DND-41 (cell line): Measurements from ENCODE around the gene SLC22A7.

ENCODE experiments used
- EZH2 ChIP-seq: IDR thresholded peaks from 3 replicates; pipeline ENCODE4 v1.6.1; 2012; ENCODE audit warnings: borderline replicate concordance, low read depth, mild to moderate bottlenecking, moderate library complexity, low read length, inconsistent platforms; ENCODE audit not compliant: severe bottlenecking
- TF ChIP-seq, protein P1 (sequence below): IDR thresholded peaks from 2 replicates; pipeline ENCODE4 v1.5.1; 2012; ENCODE audit warnings: borderline replicate concordance, low read length, moderate library complexity, mild to moderate bottlenecking; ENCODE audit not compliant: poor library complexity, severe bottlenecking; ENCODE audit errors: extremely low read depth

DNA sequence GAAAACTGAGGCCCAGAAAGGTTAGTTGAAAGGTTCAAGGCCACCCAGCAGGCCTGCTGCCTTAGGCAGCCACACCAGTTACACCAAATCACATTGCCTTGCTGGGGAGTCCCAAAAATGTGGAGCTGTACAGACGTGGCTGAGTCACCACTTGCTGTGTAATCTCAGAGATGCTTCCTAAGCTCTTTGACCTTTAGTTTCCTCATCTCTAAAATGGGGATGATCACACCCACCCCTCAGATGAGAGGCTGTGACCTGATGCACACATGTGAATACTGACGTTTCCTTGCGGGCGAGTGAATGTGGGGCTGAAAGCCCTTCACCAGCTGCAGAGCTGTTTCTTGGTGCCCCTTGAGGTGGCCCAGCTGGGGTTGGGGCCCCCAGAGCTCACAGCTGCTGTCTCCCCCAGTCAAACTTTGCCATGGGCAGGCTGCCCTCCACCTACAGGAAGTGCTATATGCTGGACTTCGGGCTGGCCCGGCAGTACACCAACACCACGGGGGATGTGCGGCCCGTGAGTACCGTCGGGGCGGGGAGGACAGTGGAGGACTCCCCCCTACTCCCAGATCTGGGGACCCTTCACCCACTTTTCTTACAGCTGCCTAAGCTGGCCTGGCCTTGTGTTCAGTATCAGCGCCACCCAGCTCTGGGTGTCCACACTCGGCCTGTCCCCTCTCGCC lies 43.8 kb upstream of the SLC22A7 start:
- TF ChIP-seq, protein P1, sequence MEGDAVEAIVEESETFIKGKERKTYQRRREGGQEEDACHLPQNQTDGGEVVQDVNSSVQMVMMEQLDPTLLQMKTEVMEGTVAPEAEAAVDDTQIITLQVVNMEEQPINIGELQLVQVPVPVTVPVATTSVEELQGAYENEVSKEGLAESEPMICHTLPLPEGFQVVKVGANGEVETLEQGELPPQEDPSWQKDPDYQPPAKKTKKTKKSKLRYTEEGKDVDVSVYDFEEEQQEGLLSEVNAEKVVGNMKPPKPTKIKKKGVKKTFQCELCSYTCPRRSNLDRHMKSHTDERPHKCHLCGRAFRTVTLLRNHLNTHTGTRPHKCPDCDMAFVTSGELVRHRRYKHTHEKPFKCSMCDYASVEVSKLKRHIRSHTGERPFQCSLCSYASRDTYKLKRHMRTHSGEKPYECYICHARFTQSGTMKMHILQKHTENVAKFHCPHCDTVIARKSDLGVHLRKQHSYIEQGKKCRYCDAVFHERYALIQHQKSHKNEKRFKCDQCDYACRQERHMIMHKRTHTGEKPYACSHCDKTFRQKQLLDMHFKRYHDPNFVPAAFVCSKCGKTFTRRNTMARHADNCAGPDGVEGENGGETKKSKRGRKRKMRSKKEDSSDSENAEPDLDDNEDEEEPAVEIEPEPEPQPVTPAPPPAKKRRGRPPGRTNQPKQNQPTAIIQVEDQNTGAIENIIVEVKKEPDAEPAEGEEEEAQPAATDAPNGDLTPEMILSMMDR = no peak
- TF ChIP-seq EZH2 = no peak
